IMR-90 (cell line): ENCODE data around the gene DCAF10. TPM values are rescaled to one million over a fixed set of nuclear protein-coding genes. Genes with fewer than 3 reads are reported as not detected.

ENCODE experiments used
- ATAC-seq: fragments of 200-7000 bp; cut with Tn5 transposase; 2 replicates; pipeline ENCODE4 v1.9.1; 2020; ENCODE audit warnings: low read depth, mild to moderate bottlenecking, moderate library complexity
- BruUV-seq: library from RNA; stranded (reverse); fragments of 400-500 nt; replicated peaks from 2 replicates; lab custom pipeline; 2021; lab: Mats Ljungman, UMichigan
- CTCF ChIA-PET: fragments of 300-600 bp; formaldehyde crosslinking; extraction: SDS; loops from one replicate; lab custom pipeline; 2021; ENCODE audit warnings: antibody characterized with exemption; lab: Yijun Ruan, JAX
- POLR2A ChIA-PET: fragments of 300-600 bp; sonication (Branson Sonifier 250); formaldehyde crosslinking; loops from one replicate; lab custom pipeline; 2022; ENCODE audit warnings: antibody characterized with exemption; ENCODE audit not compliant: unreplicated experiment; lab: Charles Lee
- DNase-seq: peaks from one replicate; pipeline ENCODE4 v3.0.0; 2013
- H2AFZ ChIP-seq: replicated peaks from 2 replicates; pipeline ENCODE3; 2013; ENCODE audit warnings: low read length, mild to moderate bottlenecking; ENCODE audit not compliant: poor library complexity
- H2AK5ac ChIP-seq: 2 replicates; pipeline ENCODE4 v1.6.1; 2013; ENCODE audit warnings: low read depth, low read length, inconsistent platforms
- H2AK9ac ChIP-seq: replicated peaks from 2 replicates; pipeline ENCODE3; 2013; ENCODE audit warnings: mild to moderate bottlenecking, low read depth, low read length, moderate library complexity; ENCODE audit not compliant: poor library complexity
- H2BK120ac ChIP-seq: 2 replicates; pipeline ENCODE4 v1.6.1; 2013; ENCODE audit warnings: low read depth, low read length, inconsistent platforms
- H2BK15ac ChIP-seq: 3 replicates; pipeline ENCODE4 v1.6.1; 2013; ENCODE audit warnings: low read depth, low read length, inconsistent platforms
- H2BK20ac ChIP-seq: 2 replicates; pipeline ENCODE4 v1.6.1; 2013; ENCODE audit warnings: low read depth, mild to moderate bottlenecking, inconsistent platforms, low read length, moderate library complexity
- H2BK5ac ChIP-seq: 2 replicates; pipeline ENCODE4 v1.6.1; 2013; ENCODE audit warnings: mild to moderate bottlenecking, low read depth, low read length, inconsistent platforms; ENCODE audit not compliant: poor library complexity, severe bottlenecking
- H3K14ac ChIP-seq: replicated peaks from 2 replicates; pipeline ENCODE4 v1.6.1; 2013; ENCODE audit warnings: low read depth, low read length, inconsistent platforms
- H3K18ac ChIP-seq: 2 replicates; pipeline ENCODE4 v1.6.1; 2013; ENCODE audit warnings: low read depth, low read length, control low read depth
- H3K23ac ChIP-seq: 2 replicates; pipeline ENCODE4 v1.6.1; 2013; ENCODE audit warnings: low read depth, low read length, inconsistent platforms
- H3K27ac ChIP-seq: 2 replicates; pipeline ENCODE4 v1.5.1; 2013; ENCODE audit warnings: mild to moderate bottlenecking, control low read depth, low read length; ENCODE audit not compliant: insufficient read depth
- H3K27me3 ChIP-seq: 2 replicates; pipeline ENCODE4 v1.6.1; 2013; ENCODE audit warnings: low read length; ENCODE audit not compliant: control insufficient read depth, insufficient read depth
- H3K36me3 ChIP-seq: 2 replicates; pipeline ENCODE4 v1.6.1; 2013; ENCODE audit warnings: low read length, mixed read lengths; ENCODE audit not compliant: control insufficient read depth, insufficient read depth
- H3K4ac ChIP-seq: 2 replicates; pipeline ENCODE4 v1.6.1; 2013; ENCODE audit warnings: low read depth, low read length, inconsistent platforms
- H3K4me1 ChIP-seq: 2 replicates; pipeline ENCODE4 v1.6.1; 2013; ENCODE audit warnings: low read length, mixed read lengths; ENCODE audit not compliant: control insufficient read depth, insufficient read depth
- H3K4me2 ChIP-seq: 2 replicates; pipeline ENCODE4 v1.6.1; 2013; ENCODE audit warnings: low read depth, mild to moderate bottlenecking, control low read depth, low read length, moderate library complexity
- H3K4me3 ChIP-seq: 2 replicates; pipeline ENCODE4 v1.5.1; 2013; ENCODE audit warnings: low read depth, mild to moderate bottlenecking, control low read depth, low read length, moderate library complexity; ENCODE audit not compliant: insufficient read depth
- H3K56ac ChIP-seq: 2 replicates; pipeline ENCODE4 v1.6.1; 2013; ENCODE audit warnings: low read length, inconsistent platforms; ENCODE audit not compliant: insufficient read depth; ENCODE audit errors: extremely low read depth
- H3K79me1 ChIP-seq, 2 experiments: 2 replicates each; pipeline ENCODE4 v1.6.1; 2013; ENCODE audit warnings: low read length in 2 of 2, inconsistent platforms in 1 of 2, low read depth in 1 of 2
- H3K9ac ChIP-seq: 2 replicates; pipeline ENCODE4 v1.6.1; 2013; ENCODE audit warnings: low read depth, low read length, control low read depth
- H3K9me1 ChIP-seq: 2 replicates; pipeline ENCODE4 v1.6.1; 2013; ENCODE audit warnings: low read length, inconsistent platforms; ENCODE audit not compliant: insufficient read depth
- H3K9me3 ChIP-seq: 2 replicates; pipeline ENCODE4 v1.6.1; 2013; ENCODE audit warnings: low read length; ENCODE audit not compliant: control insufficient read depth, insufficient read depth
- H4K20me1 ChIP-seq: 2 replicates; pipeline ENCODE4 v1.6.1; 2013; ENCODE audit warnings: low read length, inconsistent platforms; ENCODE audit not compliant: insufficient read depth
- H4K5ac ChIP-seq: 2 replicates; pipeline ENCODE4 v1.6.1; 2013; ENCODE audit warnings: mild to moderate bottlenecking, low read depth, low read length, control low read depth
- H4K8ac ChIP-seq, 2 experiments: 2 replicates each; pipeline ENCODE4 v1.6.1; 2013; ENCODE audit warnings: low read depth in 2 of 2, low read length in 2 of 2, control low read depth in 1 of 2, inconsistent platforms in 1 of 2
- H4K91ac ChIP-seq: 2 replicates; pipeline ENCODE4 v1.6.1; 2013; ENCODE audit warnings: low read depth, low read length, inconsistent platforms; ENCODE audit not compliant: insufficient read depth
- BHLHE40 ChIP-seq: fragments of 150-350 bp; IDR thresholded peaks from 2 replicates; pipeline ENCODE4 v1.6.1; 2016; ENCODE audit warnings: mild to moderate bottlenecking, low read depth, low read length
- FOS ChIP-seq: fragments of 150-350 bp; IDR thresholded peaks from 2 replicates; pipeline ENCODE4 v1.6.1; 2016; ENCODE audit warnings: low read depth, low read length
- MAFK ChIP-seq: IDR thresholded peaks from 2 replicates; pipeline ENCODE4 v1.6.1; 2012; ENCODE audit warnings: low read depth, low read length, improper control_type of control experiment
- MAZ ChIP-seq: IDR thresholded peaks from 2 replicates; pipeline ENCODE4 v1.6.1; 2012; ENCODE audit warnings: low read depth, mild to moderate bottlenecking, low read length, improper control_type of control experiment, moderate library complexity, borderline replicate concordance
- NFE2L2 ChIP-seq: fragments of 150-350 bp; IDR thresholded peaks from 2 replicates; pipeline ENCODE4 v1.6.1; 2016; ENCODE audit warnings: low read depth, mild to moderate bottlenecking, low read length
- RCOR1 ChIP-seq: IDR thresholded peaks from 2 replicates; pipeline ENCODE4 v1.6.1; 2012; ENCODE audit warnings: mild to moderate bottlenecking, low read length, improper control_type of control experiment; ENCODE audit not compliant: insufficient replicate concordance
- RFX5 ChIP-seq: IDR thresholded peaks from 2 replicates; pipeline ENCODE4 v1.8.0; 2012; ENCODE audit warnings: low read depth, mild to moderate bottlenecking, low read length, moderate library complexity
- SMC3 ChIP-seq: fragments of 150-350 bp; IDR thresholded peaks from 2 replicates; pipeline ENCODE4 v1.6.1; 2016; ENCODE audit warnings: low read depth, mild to moderate bottlenecking, antibody characterized with exemption, low read length, moderate library complexity
- WGBS, 2 experiments: methylation state at CpG; one replicate each; pipeline versions ENCODE4 v1.1.5 to v1.1.7; 2013; ENCODE audit warnings: missing lambda C conversion rate in 2 of 2; ENCODE audit not compliant: insufficient read length in 1 of 2; ENCODE audit errors: extremely low coverage in 2 of 2; 5-methylcytosine and 5-hydroxymethylcytosine counted together
- dilution Hi-C: fragments of 300-500 bp; cut with HindIII; formaldehyde crosslinking; loops from one replicate; pipeline ENCODE4 v1.14.3; 2018; ENCODE audit warnings: low sequenced_read_pairs; ENCODE audit not compliant: unreplicated experiment
- in situ Hi-C: fragments of 300-500 bp; cut with MboI; formaldehyde crosslinking; loops from 3 replicates; pipeline ENCODE4 v1.14.3; 2019; ENCODE audit warnings: low sequenced_read_pairs, inconsistent platforms, mixed read lengths
- intact Hi-C: fragments of 100-400 bp; cut with micrococcal nuclease; formaldehyde crosslinking; loops from 2 replicates; pipeline ENCODE4 v1.10.0; 2022
- polyA plus RNA-seq, 3 experiments: library from polyadenylated mRNA; depleted of rRNA; stranded (reverse); fragments of >200 nt; gene quantifications; 2 replicates each; pipeline ENCODE4 v1.2.3, GENCODE V29; 2012; ENCODE audit warnings: low replicate concordance in 1 of 3
- total RNA-seq: library from RNA; depleted of rRNA; stranded (reverse); fragments of >200 nt; gene quantifications from 2 replicates; pipeline ENCODE4 v1.2.3, GENCODE V29; 2012
- TF ChIP-seq, protein P1 (sequence below): fragments of 150-350 bp; IDR thresholded peaks from 2 replicates; pipeline ENCODE4 v1.6.1; 2017; ENCODE audit warnings: mild to moderate bottlenecking, antibody characterized with exemption, low read length, low read depth
- TF ChIP-seq, protein P2 (sequence below): fragments of 150-350 bp; IDR thresholded peaks from 2 replicates; pipeline ENCODE4 v1.6.1; 2016; ENCODE audit warnings: low read depth, mild to moderate bottlenecking, low read length, moderate library complexity, borderline replicate concordance

DCAF10 gene
- total and polyA plus RNA-seq, 2 of the 4 experiments (the other 2 are of a cell fraction), result 17.1 to 19.4 TPM

DNA sequence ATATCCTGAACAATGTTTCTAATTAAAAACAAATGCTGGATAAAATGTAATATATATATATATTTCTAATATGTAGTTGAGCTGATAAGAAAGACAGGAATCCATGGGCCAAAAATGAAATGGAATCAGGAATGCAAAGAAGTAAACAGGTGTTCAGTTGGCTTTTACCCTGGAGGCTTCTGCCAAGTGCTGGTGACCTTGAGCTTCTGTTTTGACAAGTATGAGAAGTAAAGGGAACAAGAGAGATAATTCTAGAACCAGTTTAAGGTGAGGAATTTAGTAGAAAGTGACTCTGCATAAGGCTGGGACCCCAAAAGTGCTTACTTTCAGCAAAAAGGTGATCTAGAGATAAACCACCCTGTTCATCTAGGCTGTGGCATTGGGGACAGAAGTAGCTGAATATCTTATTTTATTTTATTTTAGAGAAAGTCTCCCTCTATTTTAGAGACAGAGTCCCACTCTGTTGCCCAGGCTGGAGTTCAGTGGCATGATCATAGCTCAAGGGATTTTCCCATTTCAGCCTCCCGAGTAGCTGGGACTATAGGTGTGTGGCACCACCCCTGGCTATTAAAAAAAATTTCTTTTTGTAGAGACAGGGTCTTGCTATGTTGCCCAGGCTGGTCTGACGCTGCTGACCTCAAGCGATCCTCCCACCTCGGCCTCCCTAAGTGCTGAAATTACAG lies 27.0 kb downstream of the DCAF10 start:
- no peaks in the 10 kb centered on the region for H3K27me3 ChIP-seq
- no peak overlapping the region for H3K18ac ChIP-seq
- no peak for ATAC-seq
- no peak overlapping the region for H3K4me3 ChIP-seq
- H4K20me1 ChIP-seq, result no peaks in the 10 kb centered on the region; the same call in 1 of the 2 replicates
- 92% methylated on average over 3 of the region's 4 CpGs; no CpG with 5 or more reads in 1 of the 2 experiments for WGBS, 2 experiments
- ChIA-PET CTCF (interaction anchor here (1.4 kb wide), 1 partner anchor 16 kb away, joined by 3 read pairs; no protein-coding TSS in a partner anchor), POLR2A (no interaction called here)
- no peak overlapping the region for H4K8ac ChIP-seq
- H2AK5ac ChIP-seq, result no peak overlapping the region
- H3K36me3 ChIP-seq, result peaks cover 9% of the 10 kb centered on the region
- H3K9ac ChIP-seq, result no peak overlapping the region
- no peak overlapping the region for H2AK9ac ChIP-seq
- no peak overlapping the region for H3K4me2 ChIP-seq
- no peak overlapping the region for H2BK5ac ChIP-seq
- TF ChIP-seq FOS (no peak), SMC3 (no peak), RFX5 (no peak), BHLHE40 (no peak), MAFK (no peak), NFE2L2 (no peak), RCOR1 (no peak), MAZ (no peak)
- TF ChIP-seq, protein P1, sequence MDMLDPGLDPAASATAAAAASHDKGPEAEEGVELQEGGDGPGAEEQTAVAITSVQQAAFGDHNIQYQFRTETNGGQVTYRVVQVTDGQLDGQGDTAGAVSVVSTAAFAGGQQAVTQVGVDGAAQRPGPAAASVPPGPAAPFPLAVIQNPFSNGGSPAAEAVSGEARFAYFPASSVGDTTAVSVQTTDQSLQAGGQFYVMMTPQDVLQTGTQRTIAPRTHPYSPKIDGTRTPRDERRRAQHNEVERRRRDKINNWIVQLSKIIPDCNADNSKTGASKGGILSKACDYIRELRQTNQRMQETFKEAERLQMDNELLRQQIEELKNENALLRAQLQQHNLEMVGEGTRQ, result no peak
- TF ChIP-seq, protein P2, sequence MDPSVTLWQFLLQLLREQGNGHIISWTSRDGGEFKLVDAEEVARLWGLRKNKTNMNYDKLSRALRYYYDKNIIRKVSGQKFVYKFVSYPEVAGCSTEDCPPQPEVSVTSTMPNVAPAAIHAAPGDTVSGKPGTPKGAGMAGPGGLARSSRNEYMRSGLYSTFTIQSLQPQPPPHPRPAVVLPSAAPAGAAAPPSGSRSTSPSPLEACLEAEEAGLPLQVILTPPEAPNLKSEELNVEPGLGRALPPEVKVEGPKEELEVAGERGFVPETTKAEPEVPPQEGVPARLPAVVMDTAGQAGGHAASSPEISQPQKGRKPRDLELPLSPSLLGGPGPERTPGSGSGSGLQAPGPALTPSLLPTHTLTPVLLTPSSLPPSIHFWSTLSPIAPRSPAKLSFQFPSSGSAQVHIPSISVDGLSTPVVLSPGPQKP, result no peak
- no peak overlapping the region for H3K4ac ChIP-seq
- intact Hi-C loops, result no loop called here
- no peak for DNase-seq
- in situ Hi-C loops, result no loop called here
- no TSS peak for BruUV-seq
- H3K14ac ChIP-seq, result no peak overlapping the region
- H2AFZ ChIP-seq, result no peak overlapping the region
- H3K9me3 ChIP-seq, result no peaks in the 10 kb centered on the region
- dilution Hi-C loops, result no loop called here
- H3K56ac ChIP-seq, result no peak overlapping the region
- peaks cover 6 to 9% of the 10 kb centered on the region in 2 experiments for H3K79me1 ChIP-seq
- no peaks in the 10 kb centered on the region for H3K9me1 ChIP-seq
- H3K4me1 ChIP-seq, result no peaks in the 10 kb centered on the region
- no peak overlapping the region for H2BK15ac ChIP-seq
- no peak overlapping the region for H4K91ac ChIP-seq
- H2BK20ac ChIP-seq, result no peak overlapping the region
- no peak overlapping the region for H3K27ac ChIP-seq
- H4K5ac ChIP-seq, result no peak overlapping the region
- H2BK120ac ChIP-seq, result no peak overlapping the region
- no peak overlapping the region for H3K23ac ChIP-seq
